OCI-LY7 (cell line): Measurements from ENCODE around the gene AOPEP.

Source experiments
- EZH2phosphoT487 ChIP-seq: fragments of 200-600 bp; sonication (generic); IDR thresholded peaks from 2 replicates; pipeline ENCODE4 v1.6.1; 2018; ENCODE audit warnings: low read depth, borderline replicate concordance, mild to moderate bottlenecking, mixed run types, antibody characterized with exemption, low read length, moderate library complexity, mixed read lengths
- TF ChIP-seq, protein P1 (sequence below): fragments of 200-600 bp; sonication (generic); conservative IDR thresholded peaks from 2 replicates; pipeline ENCODE4 v1.5.1; 2014; ENCODE audit warnings: mild to moderate bottlenecking, antibody characterized with exemption, low read length, moderate library complexity, mixed read lengths

DNA sequence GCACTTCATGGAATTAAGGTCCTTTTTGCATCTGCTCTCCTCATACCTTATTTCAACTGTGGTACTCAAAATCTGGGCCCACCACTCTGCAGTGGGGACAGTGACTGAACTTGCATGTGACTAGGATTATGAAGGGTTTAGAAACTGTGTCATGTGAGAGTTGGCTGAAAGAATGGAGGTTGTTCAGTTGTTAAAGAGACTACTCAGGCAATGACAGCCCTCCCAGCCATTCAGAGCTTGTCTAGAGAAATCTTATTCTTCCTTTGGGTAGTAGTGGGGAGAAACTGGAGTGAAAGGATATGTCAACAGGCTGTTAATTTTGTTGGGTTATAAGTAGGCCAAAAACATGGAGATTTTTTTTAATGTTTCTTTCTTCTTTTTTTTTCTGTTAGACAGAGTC, 10.3 kb downstream of the AOPEP start:
- TF ChIP-seq, protein P1, sequence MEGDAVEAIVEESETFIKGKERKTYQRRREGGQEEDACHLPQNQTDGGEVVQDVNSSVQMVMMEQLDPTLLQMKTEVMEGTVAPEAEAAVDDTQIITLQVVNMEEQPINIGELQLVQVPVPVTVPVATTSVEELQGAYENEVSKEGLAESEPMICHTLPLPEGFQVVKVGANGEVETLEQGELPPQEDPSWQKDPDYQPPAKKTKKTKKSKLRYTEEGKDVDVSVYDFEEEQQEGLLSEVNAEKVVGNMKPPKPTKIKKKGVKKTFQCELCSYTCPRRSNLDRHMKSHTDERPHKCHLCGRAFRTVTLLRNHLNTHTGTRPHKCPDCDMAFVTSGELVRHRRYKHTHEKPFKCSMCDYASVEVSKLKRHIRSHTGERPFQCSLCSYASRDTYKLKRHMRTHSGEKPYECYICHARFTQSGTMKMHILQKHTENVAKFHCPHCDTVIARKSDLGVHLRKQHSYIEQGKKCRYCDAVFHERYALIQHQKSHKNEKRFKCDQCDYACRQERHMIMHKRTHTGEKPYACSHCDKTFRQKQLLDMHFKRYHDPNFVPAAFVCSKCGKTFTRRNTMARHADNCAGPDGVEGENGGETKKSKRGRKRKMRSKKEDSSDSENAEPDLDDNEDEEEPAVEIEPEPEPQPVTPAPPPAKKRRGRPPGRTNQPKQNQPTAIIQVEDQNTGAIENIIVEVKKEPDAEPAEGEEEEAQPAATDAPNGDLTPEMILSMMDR, result no peak
- TF ChIP-seq EZH2phosphoT487, result no peak
